ENCODE measurements around the gene MFRP. TPM values are rescaled to one million over a fixed set of nuclear protein-coding genes. Genes with fewer than 3 reads are reported as not detected.

Gene MFRP
- total and polyA plus RNA-seq, 3 donors from 2014 or later, result not detected

- DNase-seq, result no peak
- TF ChIP-seq POLR2A (IDR thresholded peaks at IDR 0.05), result no peak
- no peak for TF ChIP-seq CTCF (IDR thresholded peaks at IDR 0.05)
- intact Hi-C loops (cut with DNase I; ENCODE audit: low total_unique reads), result no loop called here
- 65 to 84% methylated on average over 8 of the region's 8 CpGs for WGBS, 2 donors
- Histone ChIP-seq H3K9me3 (no peaks in the 10 kb centered on the region), H3K4me1 (peaks cover 64% of the 10 kb centered on the region), H3K27me3 (no peaks in the 10 kb centered on the region), H3K4me3 (no peak overlapping the region), H3K27ac (no peak overlapping the region), H3K36me3 (ENCODE audit: low read depth, missing control alignments) (no peaks in the 10 kb centered on the region)
These were observed 24.1 kb upstream of the MFRP start for GRCh38 chr11:119370486-119371046.

GRCh38 chr11:119369132-119369925 is 22.8 kb upstream of the MFRP start:
- no peaks in the 10 kb centered on the region for H3K9me3 ChIP-seq
- intact Hi-C loops (cut with DNase I; ENCODE audit: low total_unique reads), result no loop called here
- no peak for DNase-seq
- WGBS, 2 donors, result 67 to 74% methylated on average over 13 of the region's 13 CpGs
- H3K4me3 ChIP-seq, result no peak overlapping the region
- H3K27me3 ChIP-seq, result no peaks in the 10 kb centered on the region
- TF ChIP-seq POLR2A (IDR thresholded peaks at IDR 0.05) (no peak), CTCF (IDR thresholded peaks at IDR 0.05) (no peak)
- H3K4me1 ChIP-seq, result peaks cover 64% of the 10 kb centered on the region
- peak overlapping the region in 1 of 2 donors; percentile 33 for H3K27ac ChIP-seq
- no peaks in the 10 kb centered on the region for H3K36me3 ChIP-seq (ENCODE audit: low read depth, missing control alignments)

DNA sequence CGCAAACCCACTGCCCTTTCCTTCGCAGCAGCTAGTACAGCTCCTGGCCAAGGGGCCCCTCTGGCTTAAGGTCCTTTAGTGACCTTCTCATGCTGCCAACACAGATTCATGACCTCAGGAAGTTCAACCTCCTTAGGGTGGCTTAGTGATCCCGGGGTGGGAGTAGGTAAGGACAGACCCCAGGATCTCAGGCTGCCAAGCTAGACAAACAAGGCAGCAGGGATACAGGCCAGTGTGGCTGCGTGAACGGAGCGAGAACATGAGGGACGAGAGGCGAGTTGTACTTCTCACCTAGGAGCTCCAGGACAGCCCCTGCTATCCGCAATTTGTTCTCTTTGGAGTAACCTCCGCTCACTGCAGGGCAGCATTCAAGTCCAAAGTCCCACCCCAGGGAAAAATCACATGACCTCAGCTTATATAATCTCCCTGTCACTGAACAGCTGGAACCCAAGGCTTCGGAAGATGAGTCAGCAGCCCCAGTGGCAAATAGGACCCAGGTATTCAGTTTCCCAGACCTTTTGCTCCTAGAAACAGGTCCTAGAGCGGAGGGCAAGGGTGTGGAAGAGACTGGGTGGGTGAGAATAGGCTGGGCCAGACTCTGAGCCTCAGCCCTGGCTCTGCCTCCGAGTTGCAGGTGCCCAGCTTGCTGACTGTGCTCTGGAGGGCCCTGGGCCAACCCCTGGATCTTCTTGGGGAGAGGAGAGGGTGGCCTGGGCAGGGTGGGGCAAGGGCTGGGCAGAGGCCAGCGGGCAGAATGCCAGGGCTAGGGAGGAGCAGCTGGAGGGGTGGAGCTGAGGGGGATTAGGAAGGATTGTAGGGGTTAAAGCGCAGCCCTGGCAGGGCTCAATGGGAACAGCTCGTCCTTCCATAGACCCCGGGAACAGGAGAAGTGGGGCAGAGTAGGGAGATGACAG is 21.9 kb upstream of the MFRP start:
- H3K4me3 ChIP-seq, result no peak overlapping the region

DNA sequence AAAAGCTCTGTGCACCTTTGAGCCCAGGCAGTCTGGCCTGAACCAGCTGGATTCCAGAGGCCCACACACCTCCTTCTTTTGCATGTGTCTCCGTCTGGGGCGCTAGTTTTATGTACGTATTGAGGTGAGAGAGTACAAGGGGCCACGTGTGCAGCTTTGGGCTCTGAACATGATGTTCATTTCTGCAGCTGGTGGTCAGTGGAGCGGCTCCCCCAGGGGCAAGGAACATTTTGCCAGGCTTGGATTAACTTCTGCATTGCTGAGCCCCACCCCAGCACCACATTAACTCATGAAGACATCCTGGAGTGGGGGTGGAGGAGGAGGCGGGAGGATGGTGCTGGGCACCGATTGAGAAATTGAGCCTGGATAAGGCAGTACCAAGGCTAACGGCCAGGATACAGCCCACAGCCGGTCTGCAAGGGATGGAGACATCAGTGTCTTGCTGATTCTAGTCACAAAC is 21.2 kb upstream of the MFRP start:
- peaks cover 71% of the 10 kb centered on the region for H3K4me1 ChIP-seq
- no peaks in the 10 kb centered on the region for H3K9me3 ChIP-seq
- peak overlapping the region; percentile 17 to 33 for H3K27ac ChIP-seq
- no peak for TF ChIP-seq POLR2A (IDR thresholded peaks at IDR 0.05)
- no peak for TF ChIP-seq CTCF (IDR thresholded peaks at IDR 0.05)
- H3K36me3 ChIP-seq (ENCODE audit: low read depth, missing control alignments), result no peaks in the 10 kb centered on the region
- H3K27me3 ChIP-seq, result no peaks in the 10 kb centered on the region
- intact Hi-C loops (cut with DNase I; ENCODE audit: low total_unique reads), result no loop called here
- H3K4me3 ChIP-seq, result no peak overlapping the region
- WGBS, 2 donors, result 54 to 83% methylated on average over 8 to 9 of the region's 9 CpGs
- no peak for DNase-seq

More for the DNA sequence above, 21.9 kb upstream of the MFRP start:
- Histone ChIP-seq H3K27ac (peak overlapping the region; percentile 17 to 33), H3K36me3 (ENCODE audit: low read depth, missing control alignments) (no peaks in the 10 kb centered on the region), H3K27me3 (no peaks in the 10 kb centered on the region), H3K9me3 (no peaks in the 10 kb centered on the region), H3K4me1 (peaks cover 64% of the 10 kb centered on the region)
- 46 to 56% methylated on average over 16 to 17 of the region's 17 CpGs for WGBS, 2 donors
- intact Hi-C loops (cut with DNase I; ENCODE audit: low total_unique reads), result no loop called here
- no peak for DNase-seq
- no peak for TF ChIP-seq POLR2A (IDR thresholded peaks at IDR 0.05)
- no peak for TF ChIP-seq CTCF (IDR thresholded peaks at IDR 0.05)

All from testis (tissue), 3 donors.